Hepatocyte (in vitro differentiated cells): ENCODE data around the gene MAB21L4. TPM values are rescaled to one million over a fixed set of nuclear protein-coding genes. Genes with fewer than 3 reads are reported as not detected.

ENCODE experiments used
- DNase-seq: peaks from one replicate; pipeline ENCODE4 v3.0.0-alpha.2; 2016; ENCODE audit warnings: low spot score
- H2AFZ ChIP-seq: fragments of 200-600 bp; sonication (generic); 2 replicates; pipeline ENCODE4 v1.6.0; 2016; ENCODE audit warnings: antibody characterized with exemption, mild to moderate bottlenecking
- H3K27ac ChIP-seq: fragments of 200-600 bp; sonication (generic); 2 replicates; pipeline ENCODE4 v1.5.1; 2016; ENCODE audit warnings: mild to moderate bottlenecking
- H3K27me3 ChIP-seq: fragments of 200-600 bp; sonication (generic); 2 replicates; pipeline ENCODE4 v1.6.1; 2016
- H3K36me3 ChIP-seq: fragments of 200-600 bp; sonication (generic); replicated peaks from 2 replicates; pipeline ENCODE4 v1.5.1; 2016; ENCODE audit warnings: low read depth; ENCODE audit not compliant: insufficient read depth
- H3K4me1 ChIP-seq: fragments of 200-600 bp; sonication (generic); 2 replicates; pipeline ENCODE4 v1.5.1; 2016; ENCODE audit warnings: mild to moderate bottlenecking, moderate library complexity; ENCODE audit not compliant: insufficient read depth
- H3K4me2 ChIP-seq: fragments of 200-600 bp; sonication (generic); 2 replicates; pipeline ENCODE4 v1.6.0; 2016
- H3K4me3 ChIP-seq: fragments of 200-600 bp; sonication (generic); 2 replicates; pipeline ENCODE4 v1.5.1; 2016; ENCODE audit warnings: mild to moderate bottlenecking
- H3K79me2 ChIP-seq: fragments of 200-600 bp; sonication (generic); 2 replicates; pipeline ENCODE4 v1.6.0; 2017; ENCODE audit warnings: mild to moderate bottlenecking
- H3K9me2 ChIP-seq: fragments of 200-600 bp; sonication (generic); replicated peaks from 2 replicates; pipeline ENCODE4 v1.6.0; 2017; ENCODE audit warnings: mild to moderate bottlenecking; ENCODE audit not compliant: insufficient read depth
- H3K9me3 ChIP-seq: fragments of 200-600 bp; sonication (generic); 2 replicates; pipeline ENCODE4 v1.5.1; 2016; ENCODE audit warnings: low read depth, mild to moderate bottlenecking
- H4K20me1 ChIP-seq: fragments of 200-600 bp; sonication (generic); 2 replicates; pipeline ENCODE4 v1.6.0; 2016; ENCODE audit warnings: mild to moderate bottlenecking; ENCODE audit not compliant: insufficient read depth, poor library complexity, severe bottlenecking
- EZH2 ChIP-seq: fragments of 200-600 bp; sonication (generic); IDR thresholded peaks from 2 replicates; pipeline ENCODE4 v1.6.1; 2016; ENCODE audit warnings: antibody characterized with exemption, mild to moderate bottlenecking, borderline replicate concordance
- EZH2phosphoT487 ChIP-seq: fragments of 200-600 bp; sonication (generic); IDR thresholded peaks from one replicate; pipeline ENCODE4 v1.6.1; 2018; ENCODE audit warnings: antibody characterized with exemption, mild to moderate bottlenecking, low read depth, moderate library complexity; ENCODE audit not compliant: unreplicated experiment, severe bottlenecking
- WGBS: methylation state at CpG from one replicate; pipeline ENCODE4 v1.1.6; 2016; ENCODE audit warnings: low lambda C conversion rate; ENCODE audit errors: missing lambda C conversion rate; 5-methylcytosine and 5-hydroxymethylcytosine counted together
- polyA plus RNA-seq: library from polyadenylated mRNA; unstranded; fragments of >200 nt; fragmentation: Nextera tagmentation; extraction: Ambion mirVana; gene quantifications from 2 replicates; pipeline ENCODE4 v1.2.1, GENCODE V29; 2016
- total RNA-seq: library from RNA; depleted of rRNA; stranded (reverse); fragments of >200 nt; gene quantifications from 2 replicates; pipeline ENCODE4 v1.2.3, GENCODE V29; 2014
- TF ChIP-seq, protein P1 (sequence below): fragments of 200-600 bp; sonication (generic); IDR thresholded peaks from 2 replicates; pipeline ENCODE4 v1.5.1; 2016; ENCODE audit warnings: antibody characterized with exemption, mild to moderate bottlenecking; ENCODE audit not compliant: poor library complexity

Gene MAB21L4
- total and polyA plus RNA-seq, 2 experiments from 2014 or later, result 11.5 to 34.5 TPM

DNA sequence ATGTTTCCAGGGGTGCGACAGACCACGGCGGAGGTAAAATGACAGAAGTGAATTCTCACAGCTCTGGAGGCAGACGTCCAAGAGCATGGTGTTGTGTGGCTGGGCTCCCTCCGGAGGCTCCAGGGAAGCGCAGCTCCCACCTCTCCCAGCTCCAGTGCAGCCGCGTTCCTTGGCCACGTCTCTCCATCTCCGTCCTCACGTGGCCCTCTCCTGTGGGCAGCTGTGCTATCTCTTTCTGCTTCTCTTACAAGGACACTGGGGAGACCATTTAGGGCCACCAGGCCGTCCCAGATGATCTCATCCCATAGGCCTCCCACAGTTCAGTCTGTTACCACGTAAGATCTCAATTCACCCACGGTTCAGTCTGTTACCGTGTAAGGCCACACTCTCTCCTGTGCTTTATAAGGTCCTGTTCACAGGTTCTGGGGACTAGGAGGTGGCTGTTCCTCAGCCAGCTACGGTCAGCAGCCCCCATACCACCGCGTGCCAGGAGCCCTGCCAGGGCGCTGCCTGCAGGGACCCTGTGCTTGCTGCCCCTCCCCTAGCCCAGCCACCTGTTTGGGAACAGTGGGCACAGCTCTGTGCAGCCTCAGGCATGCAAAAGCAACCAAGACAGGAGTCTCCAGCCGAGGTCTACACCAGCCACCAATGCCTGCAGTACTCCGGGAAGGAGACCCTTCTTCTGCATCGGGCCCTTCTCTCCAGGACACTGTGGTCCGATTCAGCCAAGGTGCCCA lies 2.9 kb upstream of the MAB21L4 start:
- Histone ChIP-seq H3K9me2 (no peaks in the 10 kb centered on the region), H4K20me1 (no peaks in the 10 kb centered on the region), H3K27ac (no peak overlapping the region), H3K79me2 (no peaks in the 10 kb centered on the region), H3K4me2 (no peak overlapping the region), H3K36me3 (no peaks in the 10 kb centered on the region), H3K9me3 (no peaks in the 10 kb centered on the region), H3K27me3 (no peaks in the 10 kb centered on the region), H2AFZ (no peak overlapping the region), H3K4me3 (no peak overlapping the region), H3K4me1 (peaks cover 21% of the 10 kb centered on the region)
- TF ChIP-seq EZH2 (no peak), EZH2phosphoT487 (no peak)
- TF ChIP-seq, protein P1, sequence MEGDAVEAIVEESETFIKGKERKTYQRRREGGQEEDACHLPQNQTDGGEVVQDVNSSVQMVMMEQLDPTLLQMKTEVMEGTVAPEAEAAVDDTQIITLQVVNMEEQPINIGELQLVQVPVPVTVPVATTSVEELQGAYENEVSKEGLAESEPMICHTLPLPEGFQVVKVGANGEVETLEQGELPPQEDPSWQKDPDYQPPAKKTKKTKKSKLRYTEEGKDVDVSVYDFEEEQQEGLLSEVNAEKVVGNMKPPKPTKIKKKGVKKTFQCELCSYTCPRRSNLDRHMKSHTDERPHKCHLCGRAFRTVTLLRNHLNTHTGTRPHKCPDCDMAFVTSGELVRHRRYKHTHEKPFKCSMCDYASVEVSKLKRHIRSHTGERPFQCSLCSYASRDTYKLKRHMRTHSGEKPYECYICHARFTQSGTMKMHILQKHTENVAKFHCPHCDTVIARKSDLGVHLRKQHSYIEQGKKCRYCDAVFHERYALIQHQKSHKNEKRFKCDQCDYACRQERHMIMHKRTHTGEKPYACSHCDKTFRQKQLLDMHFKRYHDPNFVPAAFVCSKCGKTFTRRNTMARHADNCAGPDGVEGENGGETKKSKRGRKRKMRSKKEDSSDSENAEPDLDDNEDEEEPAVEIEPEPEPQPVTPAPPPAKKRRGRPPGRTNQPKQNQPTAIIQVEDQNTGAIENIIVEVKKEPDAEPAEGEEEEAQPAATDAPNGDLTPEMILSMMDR, result no peak
- 88% methylated on average over 23 of the region's 23 CpGs for WGBS
- no peak for DNase-seq

DNA sequence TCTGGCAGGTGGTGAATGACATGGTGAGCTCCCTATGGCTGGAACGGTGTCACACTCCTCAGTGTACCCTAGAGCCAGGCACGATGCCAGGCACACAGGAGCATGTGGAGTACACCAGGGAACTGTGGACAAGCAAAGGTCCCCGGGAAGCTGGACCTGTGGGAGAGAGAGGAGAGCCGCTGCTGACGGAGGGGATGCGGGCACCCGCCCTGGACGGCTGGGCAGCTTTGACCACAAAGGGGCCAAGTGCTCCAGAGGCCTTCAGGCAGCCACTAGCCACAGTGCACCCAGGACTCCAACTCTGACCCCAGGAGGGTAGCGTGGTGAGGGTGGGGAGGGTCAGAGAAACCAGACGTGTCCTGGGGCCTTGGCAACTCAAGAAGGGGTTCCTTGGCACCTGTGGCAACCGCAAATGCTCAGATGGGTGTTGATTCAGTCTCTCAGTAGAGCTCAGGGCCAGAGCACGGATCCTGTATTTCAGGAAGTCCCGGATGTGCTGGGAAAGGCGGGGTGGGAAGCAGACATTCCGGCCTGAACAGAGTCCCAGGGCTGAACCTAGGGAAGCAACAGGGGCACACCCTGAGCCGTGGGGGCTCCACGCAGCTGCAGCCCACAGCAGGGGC lies 2.3 kb upstream of the MAB21L4 start:
- H3K36me3 ChIP-seq, result no peaks in the 10 kb centered on the region
- no peak for DNase-seq
- no peaks in the 10 kb centered on the region for H3K27me3 ChIP-seq
- H3K27ac ChIP-seq, result no peak overlapping the region
- H3K4me1 ChIP-seq, result peaks cover 28% of the 10 kb centered on the region
- H4K20me1 ChIP-seq, result no peaks in the 10 kb centered on the region
- TF ChIP-seq, protein P1, result no peak
- TF ChIP-seq EZH2phosphoT487, result no peak
- no peak for TF ChIP-seq EZH2
- H2AFZ ChIP-seq, result no peak overlapping the region
- H3K79me2 ChIP-seq, result no peaks in the 10 kb centered on the region
- no peak overlapping the region for H3K4me3 ChIP-seq
- WGBS, result 80% methylated on average over 17 of the region's 17 CpGs
- no peak overlapping the region for H3K4me2 ChIP-seq
- H3K9me3 ChIP-seq, result no peaks in the 10 kb centered on the region
- no peaks in the 10 kb centered on the region for H3K9me2 ChIP-seq

DNA sequence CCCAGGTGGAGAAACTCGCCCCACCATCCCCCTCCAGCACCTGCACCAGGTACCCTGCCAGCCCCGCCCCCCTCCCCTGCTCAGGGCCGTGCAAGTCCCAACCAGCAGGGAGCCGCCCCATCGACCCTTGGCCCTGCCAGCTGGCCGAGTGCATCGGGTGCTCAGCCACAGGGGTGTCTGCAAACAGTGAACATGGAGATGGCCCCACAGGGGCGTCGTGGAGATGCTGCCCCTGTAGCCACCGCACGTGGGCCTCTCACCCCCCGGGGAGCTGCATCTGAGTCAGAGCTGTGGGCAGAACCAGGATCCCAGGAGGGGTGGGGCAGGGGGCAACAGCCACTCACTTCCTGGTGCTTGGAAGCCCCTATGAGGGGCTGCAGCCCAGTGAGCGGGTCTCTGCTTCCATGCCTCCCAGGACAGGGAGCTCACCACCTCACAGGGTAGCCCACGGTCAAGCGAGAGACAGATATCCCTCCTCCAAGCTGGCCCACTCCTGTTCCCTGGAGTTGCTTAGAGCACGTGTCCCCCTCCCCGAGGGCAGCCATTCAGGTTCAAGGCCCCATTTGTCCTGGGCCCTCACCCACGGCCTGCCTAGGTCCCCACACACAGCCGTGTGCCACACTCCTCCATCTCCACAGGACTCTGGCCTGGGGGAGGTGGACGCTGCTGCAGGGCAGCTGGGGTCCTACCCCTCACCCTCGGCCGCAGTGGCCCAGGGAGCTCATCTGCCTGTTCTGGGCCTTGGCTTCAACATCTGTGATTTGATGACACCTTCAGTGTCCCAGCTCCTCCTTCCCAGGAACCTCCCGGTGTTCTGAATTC lies 1.1 kb upstream of the MAB21L4 start:
- Histone ChIP-seq H3K9me2 (no peaks in the 10 kb centered on the region), H3K4me2 (peak overlapping the region; percentile 68), H4K20me1 (no peaks in the 10 kb centered on the region), H3K4me1 (peaks cover 33% of the 10 kb centered on the region), H3K27ac (no peak overlapping the region), H2AFZ (no peak overlapping the region), H3K36me3 (no peaks in the 10 kb centered on the region), H3K27me3 (no peaks in the 10 kb centered on the region), H3K79me2 (no peaks in the 10 kb centered on the region), H3K9me3 (no peaks in the 10 kb centered on the region), H3K4me3 (no peak overlapping the region)
- TF ChIP-seq EZH2, result no peak
- TF ChIP-seq, protein P1, result no peak
- no peak for TF ChIP-seq EZH2phosphoT487
- 69% methylated on average over 22 of the region's 23 CpGs for WGBS
- peak; percentile 79 for DNase-seq
